ENCODE measurements around the gene RPL9. TPM values are rescaled to one million over a fixed set of nuclear protein-coding genes. Genes with fewer than 3 reads are reported as not detected.
"Not testable (repeated sequence)": the region's sequence is repeated elsewhere in the genome, so short reads cannot be mapped to it uniquely, and the experiment has no call there.

RPL9 gene
- total and polyA plus RNA-seq, 2 of the 13 experiments (the other 11 are each of a cell fraction or from before 2014, with no cell fraction given) = 993 to 2,148 TPM

GRCh38 chr4:39502664-39503035, 43.9 kb upstream of the RPL9 start:
- H3K79me2 ChIP-seq (ENCODE audit: insufficient read depth, low read length); intact Hi-C loops (cut with micrococcal nuclease; ENCODE audit: unreplicated experiment); FAIRE-seq; H3K9ac ChIP-seq (ENCODE audit: insufficient read depth, low read depth, low read length); H4K20me1 ChIP-seq (ENCODE audit: insufficient read depth, low read length); H3K4me1 ChIP-seq (ENCODE audit: insufficient read depth, low read length); H3K9me3 ChIP-seq (ENCODE audit: low read length); in situ Hi-C loops (cut with HindIII; ENCODE audit: extremely low pct_ligation_motif_present, low pct_unique_long_range_greater_than_20kb); POLR2A ChIA-PET; ATAC-seq; H3K4me3 ChIP-seq (replicated peaks in 1 of 3; ENCODE audit: insufficient read depth in 1 of 3, low read depth in 2 of 3, low read length in 3 of 3); H3K4me2 ChIP-seq (ENCODE audit: low read depth, low read length); BruUV-seq (replicated peaks); H3K27me3 ChIP-seq (ENCODE audit: control insufficient read depth in 1 of 2, insufficient read depth in 2 of 2, low read length in 2 of 2); CTCF ChIA-PET (ENCODE audit: low intra/inter-chr PET ratio, low total read pairs); H3K27ac ChIP-seq (ENCODE audit: extremely low read length, insufficient read depth, low read length); DNase-seq (ENCODE audit: low spot score); H2AFZ ChIP-seq (ENCODE audit: low read length): not testable (repeated sequence)
- peak; percentile 55 for TF ChIP-seq POLR2G (IDR thresholded peaks at IDR 0.05; ENCODE audit: low read depth, low read length)
- peaks cover 30 to 79% of the 10 kb centered on the region in 2 experiments for H3K36me3 ChIP-seq (replicated peaks in 1 of 2; ENCODE audit: control insufficient read depth in 1 of 2, insufficient read depth in 2 of 2, low read length in 2 of 2)
- 100% methylated on average over 4 of the region's 4 CpGs for WGBS (ENCODE audit: low lambda C conversion rate)

DNA sequence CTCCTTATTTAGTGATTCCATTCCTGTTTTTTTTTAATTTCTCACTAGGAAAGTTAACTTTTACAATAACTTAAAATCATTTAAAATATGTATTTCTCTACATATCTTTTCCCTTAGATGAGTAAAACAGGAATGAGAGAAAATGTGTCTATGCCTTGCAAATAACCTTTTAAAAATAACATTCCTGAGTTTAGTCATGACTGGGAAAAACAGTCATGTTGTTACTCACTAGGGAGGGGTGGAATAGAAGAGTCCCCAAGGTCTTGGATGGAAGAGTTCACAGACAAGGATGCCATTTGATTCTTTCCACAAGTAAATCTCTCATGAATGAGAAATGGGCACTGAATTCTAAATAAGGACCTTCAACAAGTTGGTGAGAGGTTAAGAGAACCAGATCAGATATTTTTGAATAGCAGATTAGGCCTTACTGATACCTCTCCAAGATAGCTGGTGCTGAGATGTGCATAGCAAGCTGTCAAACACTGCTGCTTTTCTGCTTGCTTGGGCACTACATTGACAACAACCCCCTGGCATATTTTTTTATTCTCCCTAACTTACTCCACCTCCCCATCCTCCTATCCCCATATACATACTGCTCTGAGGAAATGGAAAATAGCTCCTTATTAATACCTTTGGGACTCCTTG, 43.4 kb upstream of the RPL9 start:
- no peak overlapping the region for H3K27ac ChIP-seq (ENCODE audit: extremely low read length, insufficient read depth, low read length)
- H3K4me2 ChIP-seq (ENCODE audit: low read depth, low read length) = no peak overlapping the region
- TF ChIP-seq RBM22 (optimal IDR thresholded peaks at IDR 0.05; ENCODE audit: low read length) (peak; percentile 93), ATF4 (CRISPR knock-in tag; IDR thresholded peaks at IDR 0.05) (no peak)
- FAIRE-seq (no peak), DNase-seq (ENCODE audit: low spot score) (no peak), ATAC-seq (no peak)
- CTCF ChIA-PET (ENCODE audit: low intra/inter-chr PET ratio, low total read pairs) = no interaction called here
- no TSS peak for BruUV-seq (replicated peaks)
- no peaks in the 10 kb centered on the region for H3K4me1 ChIP-seq (ENCODE audit: insufficient read depth, low read length)
- no peaks in the 10 kb centered on the region for H3K79me2 ChIP-seq (ENCODE audit: insufficient read depth, low read length)
- H4K20me1 ChIP-seq (ENCODE audit: insufficient read depth, low read length) = no peaks in the 10 kb centered on the region
- in situ Hi-C loops (cut with HindIII; ENCODE audit: extremely low pct_ligation_motif_present, low pct_unique_long_range_greater_than_20kb) (no loop called here), intact Hi-C loops (cut with micrococcal nuclease; ENCODE audit: unreplicated experiment) (no loop called here)
- H3K36me3 ChIP-seq (replicated peaks in 1 of 2; ENCODE audit: control insufficient read depth in 1 of 2, insufficient read depth in 2 of 2, low read length in 2 of 2) = peaks cover 28 to 73% of the 10 kb centered on the region in 2 experiments
- POLR2A ChIA-PET = no interaction called here
- no peak overlapping the region for H3K9ac ChIP-seq (ENCODE audit: insufficient read depth, low read depth, low read length)
- no peaks in the 10 kb centered on the region for H3K27me3 ChIP-seq (ENCODE audit: control insufficient read depth in 1 of 2, insufficient read depth in 2 of 2, low read length in 2 of 2)
- no peaks in the 10 kb centered on the region for H3K9me3 ChIP-seq (ENCODE audit: low read length)
- H3K4me3 ChIP-seq (replicated peaks in 1 of 3; ENCODE audit: insufficient read depth in 1 of 3, low read depth in 2 of 3, low read length in 3 of 3) = no peak overlapping the region
- H2AFZ ChIP-seq (ENCODE audit: low read length) = no peak overlapping the region

Measured in HepG2 (cell line).